GM12875 (cell line): ENCODE data around the gene CATSPERD.
"Not testable (repeated sequence)": the region's sequence is repeated elsewhere in the genome, so short reads cannot be mapped to it uniquely, and the experiment has no call there.

Source experiments
- H3K4me3 ChIP-seq: one replicate; pipeline ENCODE4 v1.5.1; 2011; ENCODE audit warnings: low read depth, low read length, control low read depth
- TF ChIP-seq, protein P1 (sequence below): IDR thresholded peaks from 2 replicates; pipeline ENCODE4 v1.5.1; 2011; ENCODE audit warnings: low read depth, mild to moderate bottlenecking, control low read depth, inconsistent platforms, low read length, moderate library complexity, borderline replicate concordance; ENCODE audit not compliant: insufficient read depth

The CATSPERD gene

DNA sequence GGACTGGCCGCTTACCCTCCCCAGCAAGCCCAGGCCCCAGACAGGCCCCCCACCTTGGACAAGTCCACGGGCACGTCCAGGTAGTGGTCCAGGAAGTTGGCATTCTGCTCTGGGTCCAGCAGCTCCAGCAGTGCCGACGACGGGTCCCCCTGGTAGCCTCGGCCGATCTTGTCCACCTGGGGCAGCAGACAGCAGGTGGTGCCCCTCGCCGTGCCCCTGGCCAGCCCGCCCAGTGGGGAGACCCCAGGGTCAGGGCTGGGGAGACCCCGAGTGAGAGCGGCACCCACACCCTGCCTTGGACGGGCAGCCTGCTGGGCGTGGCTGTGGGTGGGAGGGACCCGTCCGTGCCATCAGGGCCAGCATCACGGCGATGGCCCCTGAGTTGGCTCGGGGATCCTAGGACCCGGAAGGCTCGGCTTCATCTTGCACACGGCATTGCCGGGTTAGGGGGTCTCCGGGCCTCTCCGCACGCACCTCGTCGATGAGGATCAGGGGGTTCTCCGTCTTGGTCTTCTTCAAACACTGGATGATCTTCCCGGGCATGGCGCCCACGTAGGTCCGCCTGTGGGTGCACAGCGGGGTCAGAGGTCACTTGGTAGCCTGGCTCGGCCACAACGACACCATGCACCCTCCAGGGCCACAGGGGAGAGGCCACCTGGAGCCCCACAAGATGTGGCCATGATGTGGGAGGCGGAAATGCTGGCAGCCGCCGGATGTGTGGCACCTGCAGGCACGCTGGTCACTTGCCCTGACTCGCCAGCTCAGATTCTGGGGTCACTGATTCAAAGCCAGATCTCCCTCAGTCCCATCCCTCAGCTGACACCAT lies 24.0 kb upstream of the CATSPERD start:
- TF ChIP-seq, protein P1, sequence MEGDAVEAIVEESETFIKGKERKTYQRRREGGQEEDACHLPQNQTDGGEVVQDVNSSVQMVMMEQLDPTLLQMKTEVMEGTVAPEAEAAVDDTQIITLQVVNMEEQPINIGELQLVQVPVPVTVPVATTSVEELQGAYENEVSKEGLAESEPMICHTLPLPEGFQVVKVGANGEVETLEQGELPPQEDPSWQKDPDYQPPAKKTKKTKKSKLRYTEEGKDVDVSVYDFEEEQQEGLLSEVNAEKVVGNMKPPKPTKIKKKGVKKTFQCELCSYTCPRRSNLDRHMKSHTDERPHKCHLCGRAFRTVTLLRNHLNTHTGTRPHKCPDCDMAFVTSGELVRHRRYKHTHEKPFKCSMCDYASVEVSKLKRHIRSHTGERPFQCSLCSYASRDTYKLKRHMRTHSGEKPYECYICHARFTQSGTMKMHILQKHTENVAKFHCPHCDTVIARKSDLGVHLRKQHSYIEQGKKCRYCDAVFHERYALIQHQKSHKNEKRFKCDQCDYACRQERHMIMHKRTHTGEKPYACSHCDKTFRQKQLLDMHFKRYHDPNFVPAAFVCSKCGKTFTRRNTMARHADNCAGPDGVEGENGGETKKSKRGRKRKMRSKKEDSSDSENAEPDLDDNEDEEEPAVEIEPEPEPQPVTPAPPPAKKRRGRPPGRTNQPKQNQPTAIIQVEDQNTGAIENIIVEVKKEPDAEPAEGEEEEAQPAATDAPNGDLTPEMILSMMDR, result no peak
- H3K4me3 ChIP-seq, result no peak overlapping the region

DNA sequence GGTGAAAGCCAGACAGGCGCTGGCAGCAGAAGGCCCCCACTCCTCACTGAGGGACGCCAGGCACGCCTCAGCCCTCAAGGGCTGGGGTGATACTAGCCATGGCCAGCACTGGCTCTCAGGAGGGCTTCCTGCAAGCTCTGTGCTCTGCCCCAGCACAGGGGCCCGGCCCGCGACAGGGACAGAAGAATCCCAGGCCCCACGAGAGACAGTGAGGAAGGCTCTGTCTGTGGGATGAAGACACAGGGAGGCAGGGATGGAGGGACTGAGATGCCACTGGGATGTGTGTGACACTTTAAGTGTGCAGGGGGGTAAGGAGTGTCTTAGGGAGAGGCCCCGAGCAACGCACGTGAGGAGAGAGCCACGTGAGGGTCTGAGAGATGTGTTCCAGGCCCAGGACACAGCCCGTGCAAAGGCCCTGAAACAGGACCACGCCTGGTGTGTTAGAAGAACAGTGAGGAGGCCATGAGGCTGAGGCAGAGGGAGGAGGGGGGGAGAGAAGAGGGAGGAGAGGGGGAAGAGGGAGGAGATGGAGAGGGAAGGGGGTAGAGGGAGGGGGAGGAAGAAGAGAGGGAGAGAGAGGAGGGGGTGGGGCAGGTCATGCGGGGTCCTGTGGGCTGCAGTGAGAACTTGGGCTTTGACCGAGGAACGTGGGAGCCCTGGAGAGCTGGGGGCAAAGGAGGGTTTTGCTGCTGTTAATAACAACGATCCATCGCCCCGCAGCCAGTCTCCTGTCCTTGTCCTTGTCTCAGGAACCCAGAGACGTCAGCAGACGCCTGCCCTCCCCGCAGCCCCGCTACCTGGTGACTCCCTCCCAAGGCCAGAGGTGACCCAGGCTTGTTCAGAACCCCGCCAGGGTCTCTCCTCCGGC lies 23.2 kb upstream of the CATSPERD start:
- no peak overlapping the region for H3K4me3 ChIP-seq
- TF ChIP-seq, protein P1, result no peak

DNA sequence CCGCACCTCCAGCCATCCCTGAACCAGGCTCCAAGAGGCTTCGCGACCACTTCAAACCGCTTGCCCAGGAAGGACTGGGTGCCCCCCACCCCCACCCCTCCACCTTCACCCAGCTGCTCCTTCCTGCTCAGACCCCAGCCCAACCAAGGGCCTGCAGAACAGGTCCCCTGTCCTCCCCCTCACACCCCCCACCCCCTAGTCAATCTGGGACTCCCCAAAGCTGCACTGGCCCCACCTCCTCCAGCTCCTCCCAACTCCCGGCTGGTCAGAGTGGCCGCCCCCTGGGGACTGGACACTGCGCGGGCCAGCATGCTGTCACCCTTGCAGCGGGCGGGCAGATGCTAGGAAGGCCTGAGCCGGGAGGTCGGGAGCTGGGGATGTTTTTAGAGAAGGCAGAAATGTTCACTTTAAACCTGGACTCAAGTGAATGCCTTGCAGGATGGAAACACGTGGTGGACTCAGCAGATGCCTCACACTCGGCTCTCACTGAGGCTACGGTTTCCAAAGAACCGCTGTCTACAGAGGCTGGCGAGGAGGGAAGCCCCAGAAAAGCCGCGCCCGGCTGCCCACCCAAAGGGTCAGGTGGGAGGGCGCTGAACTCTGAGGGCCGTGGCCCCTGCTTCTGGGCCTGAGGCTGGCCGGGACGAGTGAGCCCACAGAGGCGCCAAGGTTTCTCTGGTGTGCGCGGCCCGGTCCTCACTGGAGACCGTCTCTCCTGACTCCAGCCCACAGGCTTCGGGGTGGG lies 22.4 kb upstream of the CATSPERD start:
- TF ChIP-seq, protein P1, result no peak
- H3K4me3 ChIP-seq, result no peak overlapping the region

DNA sequence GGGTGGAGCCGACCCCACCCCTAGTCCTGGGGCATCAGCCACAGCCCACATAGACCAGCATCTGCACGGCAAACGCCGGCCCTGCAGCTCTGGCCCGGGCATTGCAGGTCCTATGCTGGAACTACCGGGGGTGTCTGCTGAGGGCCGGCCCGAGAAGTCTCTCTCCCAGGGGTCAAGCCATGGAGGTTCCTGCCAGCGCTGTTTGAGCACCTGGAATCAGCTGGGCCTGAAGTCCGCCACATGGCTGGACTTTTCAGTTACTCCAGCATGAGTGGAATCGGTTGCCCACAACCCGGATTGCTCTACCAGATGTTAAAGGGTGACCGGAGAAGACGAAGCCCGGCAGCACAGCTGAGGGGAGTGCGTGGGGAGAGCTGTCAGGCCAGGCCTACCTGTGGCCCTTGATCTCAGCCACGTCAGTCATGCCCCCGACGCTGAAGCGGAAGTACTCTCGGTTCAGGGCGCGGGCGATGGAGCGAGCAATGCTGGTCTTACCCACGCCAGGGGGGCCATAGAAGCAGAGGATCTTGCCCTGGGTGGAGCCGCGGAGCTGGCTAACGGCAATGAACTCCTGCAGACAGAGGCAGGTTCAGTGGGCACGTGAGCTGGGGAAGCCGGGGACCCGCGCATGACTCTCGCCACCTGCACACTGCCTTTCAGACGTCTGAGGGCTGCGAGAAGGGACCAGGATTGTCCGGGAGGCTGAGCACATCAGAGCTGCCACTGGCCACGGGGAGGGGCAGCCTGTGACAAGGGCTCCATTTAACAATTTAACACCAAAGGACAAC lies 21.6 kb upstream of the CATSPERD start:
- TF ChIP-seq, protein P1, result no peak
- H3K4me3 ChIP-seq, result no peak overlapping the region

DNA sequence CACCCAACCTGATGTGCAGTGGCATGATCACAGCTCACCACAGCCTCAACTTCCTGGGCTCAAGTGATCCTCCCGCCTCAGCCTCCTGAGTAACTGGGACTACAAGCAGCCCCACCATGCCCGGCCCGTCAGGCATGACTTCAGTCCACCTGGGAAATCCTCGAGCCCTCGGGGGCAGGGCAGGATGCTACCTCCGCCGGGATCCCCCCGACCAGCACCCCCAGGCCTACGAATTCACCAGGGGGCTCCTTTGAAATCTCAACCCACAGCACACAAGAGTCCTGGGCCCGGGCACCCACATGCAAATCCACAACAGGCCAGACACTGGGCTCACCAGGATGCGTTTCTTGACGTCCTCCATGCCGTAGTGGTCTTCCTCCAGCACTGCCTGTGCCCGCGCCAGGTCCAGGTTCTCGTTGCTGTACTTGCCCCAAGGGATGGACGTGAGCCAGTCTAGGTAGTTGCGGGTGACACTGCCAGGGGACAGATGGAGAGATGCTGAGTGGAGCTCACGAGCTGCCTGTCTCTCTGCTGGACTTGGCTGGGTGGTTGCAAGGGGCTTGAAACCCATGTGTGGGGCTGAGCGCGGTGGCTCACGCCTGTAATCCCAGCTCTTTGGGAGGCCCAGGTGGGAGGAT lies 19.9 kb upstream of the CATSPERD start:
- TF ChIP-seq, protein P1, result no peak

DNA sequence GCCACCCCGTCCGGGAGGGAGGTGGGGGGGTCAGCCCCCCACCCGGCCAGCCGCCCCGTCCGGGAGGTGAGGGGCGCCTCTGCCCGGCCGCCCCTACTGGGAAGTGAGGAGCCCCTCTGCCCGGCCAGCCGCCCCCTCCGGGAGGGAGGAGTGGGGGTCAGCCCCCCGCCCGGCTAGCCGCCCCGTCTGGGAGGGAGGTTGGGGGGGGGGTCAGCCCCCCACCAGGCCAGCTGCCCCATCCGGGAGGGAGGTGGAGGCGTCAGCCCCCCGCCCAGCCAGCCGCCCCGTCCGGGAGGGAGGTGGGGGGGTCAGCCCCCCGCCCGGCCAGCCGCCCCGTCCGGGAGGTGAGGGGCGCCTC lies 18.4 kb upstream of the CATSPERD start:
- not testable (repeated sequence) for H3K4me3 ChIP-seq

More for the DNA sequence above, 19.9 kb upstream of the CATSPERD start:
- no peak overlapping the region for H3K4me3 ChIP-seq
